GM12872 (cell line): ENCODE measurements around the gene UGT2B7.

ENCODE experiments used
- TF ChIP-seq, protein P1 (sequence below): IDR thresholded peaks from 3 replicates; pipeline ENCODE4 v1.5.1; 2011; ENCODE audit warnings: low read depth, mild to moderate bottlenecking, low read length, moderate library complexity; ENCODE audit not compliant: insufficient read depth

The UGT2B7 gene

DNA sequence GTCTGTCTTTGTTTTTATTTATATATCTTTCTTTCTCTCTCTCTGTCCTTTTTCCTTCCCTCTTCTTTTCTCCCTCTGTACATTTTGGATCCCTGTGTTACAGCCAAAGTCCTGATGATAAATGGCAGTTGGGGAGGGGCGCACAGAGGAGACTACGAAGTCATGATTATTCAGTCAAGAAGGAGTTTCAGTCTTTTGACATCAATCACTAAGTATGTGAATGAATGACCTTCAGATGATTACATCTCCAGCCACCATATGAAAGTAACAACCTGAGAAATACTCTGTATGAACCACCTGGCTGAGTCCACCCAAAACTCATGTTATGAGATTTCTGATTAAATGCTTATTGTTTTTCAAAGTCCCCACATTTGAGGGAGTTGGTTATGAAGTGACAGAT lies 45.0 kb downstream of the UGT2B7 start:
- TF ChIP-seq, protein P1, sequence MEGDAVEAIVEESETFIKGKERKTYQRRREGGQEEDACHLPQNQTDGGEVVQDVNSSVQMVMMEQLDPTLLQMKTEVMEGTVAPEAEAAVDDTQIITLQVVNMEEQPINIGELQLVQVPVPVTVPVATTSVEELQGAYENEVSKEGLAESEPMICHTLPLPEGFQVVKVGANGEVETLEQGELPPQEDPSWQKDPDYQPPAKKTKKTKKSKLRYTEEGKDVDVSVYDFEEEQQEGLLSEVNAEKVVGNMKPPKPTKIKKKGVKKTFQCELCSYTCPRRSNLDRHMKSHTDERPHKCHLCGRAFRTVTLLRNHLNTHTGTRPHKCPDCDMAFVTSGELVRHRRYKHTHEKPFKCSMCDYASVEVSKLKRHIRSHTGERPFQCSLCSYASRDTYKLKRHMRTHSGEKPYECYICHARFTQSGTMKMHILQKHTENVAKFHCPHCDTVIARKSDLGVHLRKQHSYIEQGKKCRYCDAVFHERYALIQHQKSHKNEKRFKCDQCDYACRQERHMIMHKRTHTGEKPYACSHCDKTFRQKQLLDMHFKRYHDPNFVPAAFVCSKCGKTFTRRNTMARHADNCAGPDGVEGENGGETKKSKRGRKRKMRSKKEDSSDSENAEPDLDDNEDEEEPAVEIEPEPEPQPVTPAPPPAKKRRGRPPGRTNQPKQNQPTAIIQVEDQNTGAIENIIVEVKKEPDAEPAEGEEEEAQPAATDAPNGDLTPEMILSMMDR, result no peak

DNA sequence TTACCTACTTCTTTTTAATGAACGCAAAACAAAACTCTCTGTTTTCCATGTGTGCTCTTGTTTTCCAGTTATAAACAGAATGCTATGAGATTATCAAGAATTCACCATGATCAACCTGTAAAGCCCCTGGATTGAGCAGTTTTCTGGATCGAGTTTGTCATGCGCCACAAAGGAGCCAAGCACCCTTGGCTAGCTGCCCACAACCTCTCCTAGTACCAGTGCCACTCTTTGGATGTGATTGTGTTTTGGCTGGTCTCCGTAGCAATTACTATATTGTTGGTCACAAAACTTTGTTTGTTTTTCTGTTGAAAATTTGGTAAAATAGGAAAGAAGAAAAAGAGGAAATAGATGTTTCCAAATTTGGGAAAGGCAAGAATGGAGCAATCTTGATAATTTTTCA lies 51.1 kb downstream of the UGT2B7 start:
- TF ChIP-seq, protein P1, result no peak

DNA sequence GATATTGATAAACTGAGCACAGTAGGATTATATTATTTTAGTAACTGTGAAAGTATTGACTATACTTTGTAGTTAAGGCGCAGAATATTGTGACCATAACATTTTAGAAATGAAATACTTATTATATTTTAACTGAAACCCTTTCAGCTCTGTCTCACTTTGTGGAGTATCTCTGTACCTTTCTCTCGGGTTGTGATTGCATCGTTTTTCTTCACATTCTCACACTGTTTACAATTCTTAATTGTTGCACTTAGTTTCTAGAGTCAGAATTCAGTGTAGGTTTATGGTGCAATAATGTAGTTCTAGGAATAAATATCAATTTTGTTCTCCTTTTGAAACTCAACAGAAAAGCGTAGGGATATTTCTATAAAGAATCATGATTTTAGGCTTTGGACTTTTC lies 57.7 kb downstream of the UGT2B7 start:
- TF ChIP-seq, protein P1, result no peak

DNA sequence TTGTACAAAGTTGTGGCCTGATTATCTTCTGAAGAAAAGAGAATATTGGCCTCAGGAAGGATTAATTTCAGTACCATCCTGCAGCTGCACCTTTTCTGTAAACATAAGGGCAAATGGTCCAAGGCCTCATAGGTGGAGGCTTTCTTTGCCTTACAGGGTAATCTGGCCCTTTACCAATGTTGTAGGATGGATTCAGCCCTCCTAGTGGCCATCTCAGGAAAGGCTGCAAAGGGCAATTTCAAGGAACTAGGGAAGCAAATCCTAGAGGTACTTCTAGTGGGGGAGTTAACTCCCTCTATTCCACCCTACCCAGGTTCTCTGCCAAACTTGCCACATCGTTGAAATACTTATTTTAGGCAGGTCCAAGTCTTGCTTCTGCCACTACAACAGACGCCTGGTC lies 60.6 kb downstream of the UGT2B7 start:
- TF ChIP-seq, protein P1, result peak; percentile 40; the same call in 2 of the 3 replicates
